ENCODE results near the gene CCL24.
A peak's percentile ranks its signal among the peaks of the same experiment; 100 is the strongest.
"Not testable (repeated sequence)": the region's sequence is repeated elsewhere in the genome, so short reads cannot be mapped to it uniquely, and the experiment has no call there.

The CCL24 gene

GRCh38 chr7:75779516-75779915 is 34.1 kb downstream of the CCL24 start:
- not testable (repeated sequence) for DNase-seq

- DNase-seq = not testable (repeated sequence)
These were observed 34.6 kb downstream of the CCL24 start for GRCh38 chr7:75779035-75779434.

- no peak for DNase-seq
These were observed 37.2 kb downstream of the CCL24 start for GRCh38 chr7:75776295-75776971.

- DNase-seq = not testable (repeated sequence)
These were observed 39.6 kb downstream of the CCL24 start for GRCh38 chr7:75773958-75774357.

GRCh38 chr7:75772081-75773077 is 41.2 kb downstream of the CCL24 start, which contains the start of gene CCL26:
Gene CCL26 (minus strand): TSS chr7:75772211. CDS start chr7:75772176, 35 bp downstream.
- peak; percentile 13 for DNase-seq

GRCh38 chr7:75771224-75771623 is 42.4 kb downstream of the CCL24 start:
- DNase-seq = no peak

GRCh38 chr7:75762350-75762917 is 51.2 kb downstream of the CCL24 start:
- peak; percentile 54 for DNase-seq

GRCh38 chr7:75761801-75762200 is 51.8 kb downstream of the CCL24 start:
- not testable (repeated sequence) for DNase-seq

All from GF-D8 (cell line).